Measurements from ENCODE around the gene LRGUK.

DNA sequence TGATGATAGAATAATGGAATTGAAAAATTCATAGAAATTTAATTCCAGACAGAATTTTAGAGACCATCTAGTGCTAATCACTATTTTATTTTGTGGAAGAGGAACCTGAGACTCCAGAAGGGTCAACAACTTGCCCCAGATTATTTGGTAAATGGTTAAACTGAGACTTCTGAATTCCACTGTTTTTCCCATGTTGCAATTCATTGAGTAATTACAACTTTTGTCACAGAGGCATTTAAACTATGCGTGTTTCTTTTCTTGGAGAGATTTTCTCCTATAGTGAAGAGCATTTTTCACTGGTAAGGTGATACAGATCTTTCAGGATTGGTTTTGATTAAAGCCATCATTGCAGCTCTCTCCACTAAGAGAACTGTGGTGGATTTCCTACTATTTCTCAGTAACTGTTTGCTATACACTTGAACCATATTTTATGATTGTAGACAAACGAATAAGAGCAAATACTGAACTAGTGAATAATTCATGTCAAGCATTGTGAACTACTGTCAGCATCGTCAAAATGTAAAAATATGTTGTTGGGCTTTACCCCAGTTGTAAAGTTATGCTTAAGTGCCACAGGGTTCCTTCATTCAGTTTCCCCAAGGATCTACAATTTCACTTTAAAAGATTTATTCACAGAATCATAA is 26.5 kb downstream of the LRGUK start:
- TF ChIP-seq, protein P1, sequence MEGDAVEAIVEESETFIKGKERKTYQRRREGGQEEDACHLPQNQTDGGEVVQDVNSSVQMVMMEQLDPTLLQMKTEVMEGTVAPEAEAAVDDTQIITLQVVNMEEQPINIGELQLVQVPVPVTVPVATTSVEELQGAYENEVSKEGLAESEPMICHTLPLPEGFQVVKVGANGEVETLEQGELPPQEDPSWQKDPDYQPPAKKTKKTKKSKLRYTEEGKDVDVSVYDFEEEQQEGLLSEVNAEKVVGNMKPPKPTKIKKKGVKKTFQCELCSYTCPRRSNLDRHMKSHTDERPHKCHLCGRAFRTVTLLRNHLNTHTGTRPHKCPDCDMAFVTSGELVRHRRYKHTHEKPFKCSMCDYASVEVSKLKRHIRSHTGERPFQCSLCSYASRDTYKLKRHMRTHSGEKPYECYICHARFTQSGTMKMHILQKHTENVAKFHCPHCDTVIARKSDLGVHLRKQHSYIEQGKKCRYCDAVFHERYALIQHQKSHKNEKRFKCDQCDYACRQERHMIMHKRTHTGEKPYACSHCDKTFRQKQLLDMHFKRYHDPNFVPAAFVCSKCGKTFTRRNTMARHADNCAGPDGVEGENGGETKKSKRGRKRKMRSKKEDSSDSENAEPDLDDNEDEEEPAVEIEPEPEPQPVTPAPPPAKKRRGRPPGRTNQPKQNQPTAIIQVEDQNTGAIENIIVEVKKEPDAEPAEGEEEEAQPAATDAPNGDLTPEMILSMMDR (IDR thresholded peaks at IDR 0.05; ENCODE audit: extremely low read depth in 1 of 2, insufficient read depth in 1 of 2, low read depth in 1 of 2, low read length in 2 of 2): no peak
- TF ChIP-seq POLR2A (IDR thresholded peaks at IDR 0.05; ENCODE audit: low read depth, low read length) (no peak), POLR2AphosphoS5 (IDR thresholded peaks at IDR 0.05; ENCODE audit: insufficient read depth, low read depth, low read length) (no peak), EZH2 (IDR thresholded peaks at IDR 0.05; ENCODE audit: borderline replicate concordance, low read depth, low read length, severe bottlenecking) (no peak)
- TF ChIP-seq, protein P2, sequence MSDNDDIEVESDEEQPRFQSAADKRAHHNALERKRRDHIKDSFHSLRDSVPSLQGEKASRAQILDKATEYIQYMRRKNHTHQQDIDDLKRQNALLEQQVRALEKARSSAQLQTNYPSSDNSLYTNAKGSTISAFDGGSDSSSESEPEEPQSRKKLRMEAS (IDR thresholded peaks at IDR 0.05; ENCODE audit: insufficient read depth, insufficient read length): no peak
